Measurements from ENCODE around the gene C1QL4.

C1QL4 gene

DNA sequence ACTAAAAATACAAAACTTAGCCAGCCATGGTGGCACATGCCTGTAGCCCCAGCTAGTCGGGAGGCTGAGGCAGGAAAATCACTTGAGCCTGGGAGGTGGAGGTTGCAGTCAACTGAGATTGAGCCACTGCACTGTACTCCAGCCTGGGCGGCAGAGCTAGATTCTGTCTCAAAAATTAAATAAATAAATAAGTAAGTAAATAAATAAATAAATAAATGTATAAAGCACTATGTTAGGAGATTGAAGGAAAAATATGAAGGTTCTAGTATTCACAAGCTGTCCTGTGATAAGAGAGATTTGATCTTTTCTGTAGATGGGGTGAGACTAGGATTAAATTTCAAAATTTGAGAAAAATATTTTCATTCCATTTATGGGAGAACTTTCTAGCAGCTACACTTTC lies 15.4 kb upstream of the C1QL4 start:
- intact Hi-C loops (cut with DNase I): no loop called here
- DNase-seq: peak in 1 of 42 donors; percentile 21

DNA sequence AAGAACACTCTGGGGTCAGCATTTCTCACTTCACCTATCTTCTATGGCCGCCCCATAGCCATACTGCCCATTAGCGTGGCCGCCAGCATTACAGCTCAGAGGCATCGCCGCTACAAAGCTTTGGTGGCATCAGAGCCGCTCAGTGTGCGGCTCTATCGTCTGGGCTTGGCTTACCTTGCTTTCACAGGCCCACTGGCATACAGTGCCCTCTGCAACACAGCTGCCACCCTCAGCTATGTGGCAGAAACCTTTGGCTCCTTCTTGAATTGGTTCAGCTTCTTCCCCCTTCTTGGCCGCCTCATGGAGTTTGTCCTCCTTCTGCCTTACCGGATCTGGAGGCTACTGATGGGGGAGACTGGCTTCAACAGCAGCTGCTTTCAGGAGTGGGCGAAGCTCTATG lies 12.3 kb upstream of the C1QL4 start:
- peak in 2 of 42 donors; percentile 19 to 26 for DNase-seq
- intact Hi-C loops (cut with DNase I): no loop called here

GRCh38 chr12:49348781-49349180 lies 11.8 kb upstream of the C1QL4 start:
- intact Hi-C loops (cut with DNase I): no loop called here
- peak in 2 of 42 donors; percentile 18 to 23 for DNase-seq

DNA sequence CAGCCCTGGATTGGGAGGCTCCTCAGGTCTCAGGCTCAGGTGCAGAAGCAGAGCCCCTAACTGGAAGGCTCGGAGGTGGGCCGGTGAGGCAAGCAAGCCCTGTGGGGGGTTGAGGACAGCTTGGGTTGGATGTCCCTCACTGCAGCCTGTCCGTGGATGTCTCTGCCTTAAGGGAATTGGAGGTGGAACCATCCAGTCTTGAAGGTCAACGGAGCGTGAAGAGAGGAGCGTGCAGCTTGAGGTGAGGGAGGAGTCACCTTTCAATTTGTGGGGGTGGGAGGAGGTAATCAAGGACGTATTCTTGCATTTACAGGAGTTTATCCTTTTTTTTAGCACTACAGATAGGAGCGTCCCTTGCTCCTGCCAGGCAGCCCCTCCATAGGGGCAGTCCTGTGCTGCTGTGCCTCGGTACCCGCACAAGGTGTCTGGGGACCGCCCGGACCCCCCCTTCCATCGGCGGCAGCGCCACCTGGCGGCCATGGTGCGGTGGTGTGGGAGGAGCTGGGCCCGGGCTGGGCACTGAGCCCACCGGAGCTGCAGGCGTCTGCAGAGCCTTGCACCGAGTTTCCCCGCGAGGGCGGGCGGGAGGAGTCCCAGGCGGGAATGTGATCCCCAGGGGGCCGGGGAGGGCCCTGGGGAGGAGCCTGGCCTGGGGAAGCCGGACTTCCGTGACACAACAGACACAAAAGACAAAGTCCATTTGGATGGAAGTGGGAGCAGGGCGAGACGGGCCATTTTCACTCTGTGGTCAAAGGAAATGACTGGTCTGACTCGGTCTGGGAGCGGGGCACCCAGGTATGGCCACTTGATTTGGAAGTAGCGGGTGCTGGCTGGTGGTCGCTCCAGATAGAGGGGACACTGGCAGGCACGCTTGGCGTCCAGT lies 10.6 kb upstream of the C1QL4 start:
- intact Hi-C loops (cut with DNase I): no loop called here
- DNase-seq: peak; percentile 82 to 96 (median 93)

DNA sequence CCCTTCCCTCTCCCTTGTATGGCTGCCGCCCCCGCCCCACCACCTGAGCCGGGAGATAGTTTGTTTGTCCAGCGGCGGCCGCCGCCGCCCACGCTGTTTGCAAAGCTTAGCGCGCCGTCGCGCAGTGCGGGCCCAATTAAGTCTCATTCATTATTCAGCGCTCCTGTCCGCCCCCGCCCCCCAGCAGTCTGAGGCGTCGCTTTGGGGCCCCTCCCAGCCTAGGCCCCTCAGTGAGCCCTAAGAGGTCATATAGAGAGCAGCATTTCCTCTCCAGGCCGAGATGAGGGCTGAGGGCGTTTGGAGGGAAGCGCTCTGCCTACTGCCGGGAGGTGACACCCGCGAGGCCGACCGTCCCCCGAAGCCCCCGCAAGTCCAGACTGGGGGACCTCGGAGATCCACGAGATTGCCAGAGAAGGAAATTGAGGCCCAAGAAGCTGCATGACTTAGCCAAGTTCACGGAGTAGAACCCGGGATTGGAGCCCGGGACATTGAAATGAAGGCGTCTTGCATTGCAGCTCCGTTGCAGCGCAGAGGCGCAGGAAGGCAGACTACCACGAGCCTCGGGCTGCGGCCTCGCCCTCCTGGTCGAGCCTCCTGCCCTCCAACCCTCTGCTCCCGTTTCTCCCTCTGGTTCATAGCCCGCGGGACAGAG lies 9.8 kb upstream of the C1QL4 start, which contains the start of gene DNAJC22:
Gene DNAJC22 (plus strand): TSS at position 230 of the 652 bp plus-strand sequence. CDS start 1,985 bp downstream, outside the sequence.
- DNase-seq: peak in 6 of 42 donors; percentile 12 to 47 (median 21)
- intact Hi-C loops (cut with DNase I): no loop called here

DNA sequence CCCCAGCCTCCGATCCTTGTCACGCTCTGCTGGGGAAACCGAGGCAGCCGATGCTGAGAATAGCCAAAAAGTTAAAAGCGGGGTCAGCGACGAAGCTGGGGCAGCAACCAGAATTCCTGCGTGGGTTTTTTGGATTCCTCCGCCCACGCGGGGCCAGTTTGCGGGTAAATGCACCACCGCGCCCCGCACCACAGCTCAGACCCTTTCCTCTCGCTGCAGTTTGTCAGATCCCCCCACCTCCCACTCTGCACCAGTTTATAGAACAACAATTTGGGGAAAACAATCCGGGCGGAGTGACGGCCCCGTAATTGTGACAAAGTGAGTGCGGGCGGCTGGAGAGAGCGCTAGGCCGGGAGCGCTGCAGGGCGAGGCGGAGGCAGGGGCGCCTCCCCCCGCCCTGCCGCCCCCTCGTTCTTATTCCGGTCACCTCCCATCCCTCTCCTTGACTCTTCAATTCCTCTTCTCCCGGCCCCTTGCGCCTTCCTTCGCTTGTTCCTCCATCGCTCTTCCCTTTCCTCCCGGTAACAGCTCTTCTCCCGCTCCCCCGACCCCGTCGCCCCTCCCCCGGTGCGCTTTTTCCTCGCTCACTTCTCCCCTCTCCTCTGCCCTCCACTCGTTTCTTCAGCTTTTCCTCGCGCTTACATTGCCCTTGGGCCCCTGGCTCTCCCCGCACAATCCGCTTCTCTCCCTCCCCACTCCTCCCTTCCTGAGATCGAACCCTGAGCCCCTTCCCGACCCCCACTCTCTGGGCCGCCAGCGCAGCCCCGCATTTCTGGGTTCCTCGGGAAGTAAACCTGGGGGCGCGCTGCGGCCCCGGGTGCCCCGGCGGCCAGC lies 9.1 kb upstream of the C1QL4 start:
- DNase-seq: peak in 8 of 42 donors; percentile 3 to 42 (median 14)
- intact Hi-C loops (cut with DNase I): no loop called here

DNA sequence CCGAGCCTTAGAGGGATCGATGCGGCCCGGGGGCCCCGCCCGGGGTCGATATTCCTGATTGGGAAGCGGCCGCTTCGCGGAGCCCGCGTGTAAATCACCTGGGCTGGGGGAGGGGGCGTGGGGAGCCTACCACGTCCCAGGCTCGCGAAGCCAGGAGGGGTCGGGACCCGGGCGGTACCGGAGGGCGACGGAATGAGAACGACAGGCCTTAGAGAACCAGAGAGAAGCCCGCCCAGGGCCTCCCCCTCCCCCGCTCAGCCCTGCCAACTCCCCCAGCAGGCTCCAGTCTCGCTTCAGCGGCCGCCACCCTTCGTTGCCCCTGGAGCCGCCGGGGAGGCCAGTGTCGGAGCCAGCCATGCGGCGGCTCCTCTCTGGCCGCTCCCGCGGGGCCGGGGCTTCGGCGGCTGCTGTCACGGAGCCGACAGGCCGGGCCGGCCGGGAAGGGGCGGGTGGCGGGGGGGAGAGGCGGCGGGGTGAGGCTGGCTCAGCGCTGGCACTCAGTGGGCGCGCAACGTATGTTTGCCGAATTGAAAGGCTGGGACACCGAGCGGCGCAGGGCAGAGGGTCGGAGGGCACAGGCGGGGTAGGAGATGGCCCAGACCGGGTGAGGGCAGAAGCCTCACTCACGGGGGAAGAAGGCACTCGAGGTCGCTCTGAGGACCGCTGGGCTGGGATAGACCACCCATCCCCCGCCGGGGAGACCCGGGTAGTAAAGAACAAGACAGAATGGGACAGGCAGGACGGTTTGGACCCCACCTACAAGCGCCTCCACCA lies 8.2 kb upstream of the C1QL4 start:
- peak in 15 of 42 donors; percentile 8 to 64 (median 40) for DNase-seq
- intact Hi-C loops (cut with DNase I): no loop called here

GRCh38 chr12:49344486-49345050 lies 7.6 kb upstream of the C1QL4 start:
- peak in 6 of 42 donors; percentile 3 to 32 (median 18) for DNase-seq
- intact Hi-C loops (cut with DNase I): no loop called here

DNA sequence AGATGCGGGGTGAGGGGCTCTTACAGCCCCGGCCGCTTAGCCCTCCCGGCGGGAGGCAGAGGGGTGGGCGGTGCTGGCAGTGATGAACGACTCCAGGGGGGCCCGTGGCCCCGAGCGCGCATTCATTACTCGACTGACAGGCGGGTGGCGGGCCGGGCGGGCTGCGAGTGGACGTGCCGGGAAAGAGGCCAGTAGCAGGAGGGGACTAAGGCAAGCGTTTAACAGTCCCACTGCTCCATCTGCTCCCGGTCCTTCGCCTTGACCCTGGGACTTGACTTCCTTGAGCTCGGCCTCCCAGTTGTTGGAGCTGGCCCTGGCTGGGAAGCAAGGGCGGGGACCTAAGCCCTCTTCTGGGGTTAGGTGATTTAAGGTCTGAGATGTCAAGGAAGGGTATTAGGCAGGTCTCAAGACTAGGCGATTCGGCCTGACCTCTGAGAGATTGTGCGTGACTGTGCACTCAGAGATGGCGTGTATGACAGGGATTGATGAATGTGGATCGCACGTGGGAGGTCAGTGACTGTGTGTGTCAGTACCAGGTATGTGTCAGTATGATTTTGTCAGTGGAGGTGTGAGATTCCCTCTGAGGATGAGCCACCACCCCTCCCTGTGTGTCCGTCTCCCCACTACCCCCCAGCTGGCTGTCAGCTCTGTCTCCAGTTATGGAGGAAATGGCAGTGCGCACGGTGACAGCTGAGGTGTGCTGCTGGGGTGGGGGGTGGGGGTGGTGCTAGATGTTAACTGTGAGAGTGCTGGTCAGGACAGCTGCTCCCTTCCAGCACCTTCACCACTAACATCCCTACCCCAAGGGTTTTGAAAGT lies 6.1 kb upstream of the C1QL4 start:
- peak in 15 of 42 donors; percentile 7 to 61 (median 37) for DNase-seq
- intact Hi-C loops (cut with DNase I): no loop called here

DNA sequence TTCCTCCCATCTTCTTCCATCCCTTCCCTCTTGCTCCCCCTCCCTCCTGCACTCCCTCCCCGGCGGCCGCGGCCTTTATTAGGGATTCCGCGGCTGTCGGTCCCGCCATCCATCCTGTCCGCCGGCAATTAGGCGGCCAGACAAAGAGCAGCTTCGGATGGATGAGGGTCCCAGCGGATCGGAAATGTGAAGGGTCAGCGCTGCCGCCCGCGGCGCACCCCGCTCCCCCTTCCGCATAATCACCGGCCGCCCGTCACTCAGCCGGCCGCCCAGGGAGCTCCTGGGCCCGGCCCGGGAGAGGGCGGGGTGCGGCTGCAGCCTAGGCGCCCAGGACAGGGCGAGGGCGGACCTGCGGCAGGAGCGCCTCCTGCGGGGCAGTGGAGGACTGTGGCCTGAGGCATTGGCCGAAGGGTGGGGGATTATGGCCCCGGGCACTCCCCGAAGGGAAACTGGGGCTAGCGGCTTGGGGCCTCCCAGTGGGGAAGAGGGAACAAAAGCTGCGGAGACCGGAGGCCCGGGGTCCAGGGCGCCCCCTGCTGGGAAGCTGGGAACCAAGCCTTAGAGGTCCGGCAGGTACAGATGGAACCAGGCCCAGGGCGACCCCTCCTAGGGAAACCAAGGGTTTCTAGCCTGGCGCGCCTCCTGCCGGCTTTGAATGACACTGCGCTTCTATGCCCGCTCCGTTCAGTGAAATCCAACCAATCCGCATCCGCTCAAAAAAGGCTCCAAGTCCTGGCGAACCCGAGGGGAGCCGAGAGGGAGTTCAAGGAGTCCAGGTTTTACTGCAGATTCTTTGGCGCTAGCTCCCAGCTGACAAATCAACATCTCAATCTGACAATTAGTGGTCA lies 5.3 kb upstream of the C1QL4 start:
- intact Hi-C loops (cut with DNase I): no loop called here
- peak; percentile 53 to 90 (median 78) for DNase-seq

- intact Hi-C loops (cut with DNase I): no loop called here
- DNase-seq: peak in 2 of 42 donors; percentile 37 to 47
These were observed 4.7 kb upstream of the C1QL4 start for GRCh38 chr12:49341777-49342065.

- peak in 1 of 42 donors; percentile 41 for DNase-seq
- intact Hi-C loops (cut with DNase I): no loop called here
These were observed 4.2 kb upstream of the C1QL4 start for GRCh38 chr12:49340971-49341776.

DNA sequence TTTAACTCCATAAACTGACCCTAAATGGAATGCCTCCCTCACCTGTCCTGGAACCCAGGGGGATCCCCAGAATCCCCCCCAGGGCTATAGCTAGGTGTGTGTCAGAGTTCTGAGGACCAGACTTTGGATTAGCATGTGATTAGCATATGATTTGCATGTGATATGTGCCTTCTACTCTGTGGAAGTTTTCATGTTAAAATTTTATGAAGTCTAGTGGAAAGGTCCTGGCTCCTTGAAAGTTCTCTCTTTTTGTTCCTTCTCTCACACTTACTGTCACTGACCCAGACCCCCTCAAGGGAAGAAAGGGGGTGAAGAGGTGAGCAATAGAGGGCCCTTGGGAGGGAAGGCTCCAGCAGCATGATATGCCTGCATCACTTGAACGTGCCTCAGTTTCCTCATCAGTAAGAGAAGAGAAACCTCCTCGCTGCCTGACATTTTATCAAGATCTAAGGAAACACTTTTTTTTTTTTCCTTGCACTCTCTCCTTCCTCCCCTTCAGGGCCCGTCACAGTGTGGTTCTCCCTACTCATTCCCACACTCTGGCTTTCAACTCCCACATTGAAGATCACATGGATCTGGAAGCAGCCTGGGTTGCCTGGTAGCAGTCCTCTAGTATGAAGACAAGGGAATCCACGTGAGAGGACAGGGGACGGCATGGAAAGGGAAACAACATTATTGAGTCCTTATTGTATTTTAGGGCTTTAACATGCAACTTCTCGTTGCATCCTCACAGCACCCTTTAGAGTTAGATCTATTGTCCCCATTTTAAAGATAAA lies 3.3 kb upstream of the C1QL4 start:
- peak in 3 of 42 donors; percentile 23 to 38 (median 32) for DNase-seq

DNA sequence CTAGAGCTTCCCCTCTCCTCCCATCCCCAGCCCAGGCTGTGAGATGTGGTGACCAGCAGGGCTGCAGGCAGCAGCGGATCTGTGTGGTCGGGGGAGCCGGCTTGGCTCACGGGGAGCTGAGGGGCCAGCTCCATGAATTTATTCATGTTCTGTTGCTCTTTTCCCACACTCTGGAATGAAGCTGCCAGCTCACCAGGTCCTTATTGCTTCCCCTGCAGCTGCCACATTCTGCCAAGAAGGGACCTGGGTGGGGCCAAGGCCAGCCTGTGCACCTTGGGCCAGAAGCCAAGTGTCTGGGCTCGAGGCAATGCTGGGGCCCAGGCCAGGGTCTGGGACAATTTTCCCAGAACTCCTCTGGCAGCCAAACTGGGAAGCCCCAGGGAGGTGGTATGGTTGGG lies 2.5 kb upstream of the C1QL4 start:
- intact Hi-C loops (cut with DNase I): no loop called here

More for the DNA sequence above, 3.3 kb upstream of the C1QL4 start:
- intact Hi-C loops (cut with DNase I): no loop called here

More for the DNA sequence above, 2.5 kb upstream of the C1QL4 start:
- DNase-seq: peak in 1 of 42 donors; percentile 39
